ENCODE results near the gene TP53I3.

TP53I3 gene

DNA sequence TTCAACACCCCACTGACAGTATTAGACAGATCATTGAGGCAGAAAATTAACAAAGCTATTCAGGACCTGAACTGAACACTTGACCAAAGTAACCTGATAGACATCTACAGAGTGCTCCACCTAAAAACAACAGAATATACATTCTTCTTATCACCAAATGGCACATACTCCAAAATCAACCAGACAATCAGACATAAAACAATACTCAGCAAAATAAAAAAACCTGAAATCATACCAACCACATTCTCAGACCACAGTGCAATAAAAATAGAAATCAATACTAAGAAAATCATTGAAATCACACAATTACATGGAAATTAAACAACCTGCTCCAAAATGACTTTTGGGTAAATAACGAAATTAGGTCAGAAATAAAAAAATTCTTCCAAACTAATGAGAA is 22.7 kb upstream of the TP53I3 start:
- no peaks in the 10 kb centered on the region for H4K20me1 ChIP-seq (ENCODE audit: insufficient read depth)
- no peak overlapping the region for H3K4me2 ChIP-seq
- no peak overlapping the region for H3K9ac ChIP-seq
- no peak overlapping the region for H3K27ac ChIP-seq
- no peak overlapping the region for H2AFZ ChIP-seq (ENCODE audit: low read depth)
- no peaks in the 10 kb centered on the region for H3K27me3 ChIP-seq (ENCODE audit: insufficient read depth, low read depth)
- H3K79me2 ChIP-seq (ENCODE audit: insufficient read depth, low read depth) = no peaks in the 10 kb centered on the region
- no peaks in the 10 kb centered on the region for H3K36me3 ChIP-seq (ENCODE audit: insufficient read depth)
- TF ChIP-seq, protein P1, sequence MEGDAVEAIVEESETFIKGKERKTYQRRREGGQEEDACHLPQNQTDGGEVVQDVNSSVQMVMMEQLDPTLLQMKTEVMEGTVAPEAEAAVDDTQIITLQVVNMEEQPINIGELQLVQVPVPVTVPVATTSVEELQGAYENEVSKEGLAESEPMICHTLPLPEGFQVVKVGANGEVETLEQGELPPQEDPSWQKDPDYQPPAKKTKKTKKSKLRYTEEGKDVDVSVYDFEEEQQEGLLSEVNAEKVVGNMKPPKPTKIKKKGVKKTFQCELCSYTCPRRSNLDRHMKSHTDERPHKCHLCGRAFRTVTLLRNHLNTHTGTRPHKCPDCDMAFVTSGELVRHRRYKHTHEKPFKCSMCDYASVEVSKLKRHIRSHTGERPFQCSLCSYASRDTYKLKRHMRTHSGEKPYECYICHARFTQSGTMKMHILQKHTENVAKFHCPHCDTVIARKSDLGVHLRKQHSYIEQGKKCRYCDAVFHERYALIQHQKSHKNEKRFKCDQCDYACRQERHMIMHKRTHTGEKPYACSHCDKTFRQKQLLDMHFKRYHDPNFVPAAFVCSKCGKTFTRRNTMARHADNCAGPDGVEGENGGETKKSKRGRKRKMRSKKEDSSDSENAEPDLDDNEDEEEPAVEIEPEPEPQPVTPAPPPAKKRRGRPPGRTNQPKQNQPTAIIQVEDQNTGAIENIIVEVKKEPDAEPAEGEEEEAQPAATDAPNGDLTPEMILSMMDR (conservative IDR thresholded peaks at IDR 0.05; ENCODE audit: low read depth, low read length) = no peak
- no peak overlapping the region for H3K4me3 ChIP-seq (IDR thresholded peaks at IDR 0.05; ENCODE audit: insufficient read depth, low read depth, low read length)
- no peaks in the 10 kb centered on the region for H3K4me1 ChIP-seq (ENCODE audit: low read depth, poor library complexity, severe bottlenecking)

DNA sequence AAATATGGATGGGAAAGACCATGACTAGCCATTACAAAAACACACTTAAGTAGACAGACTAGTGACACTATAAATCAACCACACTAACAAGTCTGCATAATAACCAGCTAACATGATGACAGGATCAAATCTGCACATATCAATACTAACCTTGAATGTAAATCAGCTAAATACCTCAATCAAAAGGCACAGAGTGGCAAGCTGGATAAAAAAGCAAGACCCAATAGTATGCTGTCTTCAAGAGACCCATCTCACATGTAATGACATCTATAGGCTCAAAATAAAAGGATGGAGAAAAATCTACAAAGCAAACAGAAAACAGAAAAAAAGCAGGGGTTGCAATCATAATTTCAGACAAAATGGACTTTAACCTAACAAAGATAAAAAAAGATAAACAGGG is 22.2 kb upstream of the TP53I3 start:
- H3K27me3 ChIP-seq (ENCODE audit: insufficient read depth, low read depth) = no peaks in the 10 kb centered on the region
- no peaks in the 10 kb centered on the region for H3K79me2 ChIP-seq (ENCODE audit: insufficient read depth, low read depth)
- TF ChIP-seq, protein P1 (conservative IDR thresholded peaks at IDR 0.05; ENCODE audit: low read depth, low read length) = no peak
- no peaks in the 10 kb centered on the region for H3K4me1 ChIP-seq (ENCODE audit: low read depth, poor library complexity, severe bottlenecking)
- H2AFZ ChIP-seq (ENCODE audit: low read depth) = no peak overlapping the region
- no peak overlapping the region for H3K27ac ChIP-seq
- no peaks in the 10 kb centered on the region for H3K36me3 ChIP-seq (ENCODE audit: insufficient read depth)
- H3K4me3 ChIP-seq (IDR thresholded peaks at IDR 0.05; ENCODE audit: insufficient read depth, low read depth, low read length) = no peak overlapping the region
- H4K20me1 ChIP-seq (ENCODE audit: insufficient read depth) = no peaks in the 10 kb centered on the region
- H3K9ac ChIP-seq = no peak overlapping the region
- H3K4me2 ChIP-seq = no peak overlapping the region

DNA sequence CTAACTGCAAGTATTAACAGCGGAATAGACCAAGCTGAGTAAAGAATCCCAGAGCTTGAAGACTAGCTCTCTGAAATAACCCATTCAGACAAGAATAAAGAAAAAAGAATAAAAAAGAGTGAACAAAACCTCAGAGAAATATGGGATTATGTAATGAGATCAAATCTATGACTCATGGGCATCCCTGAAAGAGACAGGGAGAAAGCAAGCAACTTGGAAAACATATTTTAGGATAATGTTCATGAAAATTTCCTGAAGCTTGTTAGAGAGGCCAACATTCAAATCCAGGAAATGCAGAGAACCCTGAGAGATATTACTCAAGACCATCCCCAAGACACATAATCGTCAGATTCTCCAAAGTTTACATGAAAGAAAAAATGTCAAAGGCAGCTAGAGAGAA is 21.2 kb upstream of the TP53I3 start:
- Histone ChIP-seq H3K4me2 (no peak overlapping the region), H3K9ac (no peak overlapping the region), H4K20me1 (ENCODE audit: insufficient read depth) (no peaks in the 10 kb centered on the region), H2AFZ (ENCODE audit: low read depth) (no peak overlapping the region), H3K79me2 (ENCODE audit: insufficient read depth, low read depth) (no peaks in the 10 kb centered on the region), H3K4me3 (IDR thresholded peaks at IDR 0.05; ENCODE audit: insufficient read depth, low read depth, low read length) (no peak overlapping the region), H3K36me3 (ENCODE audit: insufficient read depth) (no peaks in the 10 kb centered on the region), H3K27ac (no peak overlapping the region), H3K4me1 (ENCODE audit: low read depth, poor library complexity, severe bottlenecking) (no peaks in the 10 kb centered on the region), H3K27me3 (ENCODE audit: insufficient read depth, low read depth) (no peaks in the 10 kb centered on the region)
- TF ChIP-seq, protein P1 (conservative IDR thresholded peaks at IDR 0.05; ENCODE audit: low read depth, low read length) = no peak

DNA sequence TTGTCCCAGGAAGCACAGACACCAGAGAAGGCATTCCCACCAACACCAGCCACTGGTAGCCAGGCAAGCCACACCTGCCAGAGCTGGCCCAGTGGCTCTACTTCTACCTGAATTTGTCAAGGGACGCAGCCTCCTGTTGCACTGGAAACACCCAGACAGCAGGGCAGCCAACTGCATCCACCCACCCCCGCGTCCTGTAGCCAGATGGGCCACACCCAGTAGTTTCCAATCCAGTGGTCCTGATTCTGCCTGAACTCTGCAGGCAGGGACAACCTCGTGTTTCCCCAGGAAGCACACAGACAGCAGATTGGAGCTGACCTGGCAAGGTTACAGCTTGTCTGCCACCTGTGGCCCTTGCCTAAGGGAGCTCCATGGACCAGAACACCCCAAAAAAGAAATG is 20.3 kb upstream of the TP53I3 start:
- H3K27ac ChIP-seq = no peak overlapping the region
- H3K79me2 ChIP-seq (ENCODE audit: insufficient read depth, low read depth) = no peaks in the 10 kb centered on the region
- TF ChIP-seq, protein P1 (conservative IDR thresholded peaks at IDR 0.05; ENCODE audit: low read depth, low read length) = no peak
- H3K9ac ChIP-seq = no peak overlapping the region
- no peaks in the 10 kb centered on the region for H3K4me1 ChIP-seq (ENCODE audit: low read depth, poor library complexity, severe bottlenecking)
- H3K36me3 ChIP-seq (ENCODE audit: insufficient read depth) = no peaks in the 10 kb centered on the region
- H3K27me3 ChIP-seq (ENCODE audit: insufficient read depth, low read depth) = no peaks in the 10 kb centered on the region
- H2AFZ ChIP-seq (ENCODE audit: low read depth) = no peak overlapping the region
- H3K4me2 ChIP-seq = no peak overlapping the region
- H3K4me3 ChIP-seq (IDR thresholded peaks at IDR 0.05; ENCODE audit: insufficient read depth, low read depth, low read length) = no peak overlapping the region
- H4K20me1 ChIP-seq (ENCODE audit: insufficient read depth) = no peaks in the 10 kb centered on the region

All from KMS-11 (cell line).